Fibroblast of mammary gland (primary cell): ENCODE data around the gene KRCC1.

Source experiments
- DNase-seq: peaks from one replicate; pipeline ENCODE4 v3.0.0-alpha.2; 2010; ENCODE audit warnings: low read depth
- H3K4me3 ChIP-seq: 2 replicates; pipeline ENCODE4 v1.5.1; 2011; ENCODE audit warnings: low read depth, mild to moderate bottlenecking, low read length, moderate library complexity; ENCODE audit not compliant: control insufficient read depth
- TF ChIP-seq, protein P1 (sequence below): conservative IDR thresholded peaks from 2 replicates; pipeline ENCODE4 v1.5.1; 2011; ENCODE audit warnings: low read depth, low read length, inconsistent platforms; ENCODE audit not compliant: control insufficient read depth, insufficient read depth

Gene KRCC1

DNA sequence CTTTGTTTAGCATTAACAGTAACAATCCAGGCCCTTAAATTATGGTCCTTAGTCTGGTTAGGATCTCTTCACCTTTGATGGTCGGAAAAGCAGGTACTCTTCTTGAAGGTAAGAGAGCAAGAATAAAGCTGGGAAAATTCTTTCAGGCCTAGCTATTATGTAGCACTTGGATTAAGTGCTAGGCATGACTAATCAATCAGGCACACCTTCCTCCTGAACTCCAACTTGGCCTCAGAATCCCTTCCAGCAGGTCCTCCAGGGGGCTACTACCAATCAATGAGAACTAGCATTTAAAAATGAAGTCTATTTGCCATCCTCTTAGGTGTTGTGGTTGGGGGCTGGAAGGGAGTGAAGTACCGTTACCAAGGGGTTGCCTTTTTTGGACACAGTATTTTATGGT is 15.8 kb upstream of the KRCC1 start:
- TF ChIP-seq, protein P1, sequence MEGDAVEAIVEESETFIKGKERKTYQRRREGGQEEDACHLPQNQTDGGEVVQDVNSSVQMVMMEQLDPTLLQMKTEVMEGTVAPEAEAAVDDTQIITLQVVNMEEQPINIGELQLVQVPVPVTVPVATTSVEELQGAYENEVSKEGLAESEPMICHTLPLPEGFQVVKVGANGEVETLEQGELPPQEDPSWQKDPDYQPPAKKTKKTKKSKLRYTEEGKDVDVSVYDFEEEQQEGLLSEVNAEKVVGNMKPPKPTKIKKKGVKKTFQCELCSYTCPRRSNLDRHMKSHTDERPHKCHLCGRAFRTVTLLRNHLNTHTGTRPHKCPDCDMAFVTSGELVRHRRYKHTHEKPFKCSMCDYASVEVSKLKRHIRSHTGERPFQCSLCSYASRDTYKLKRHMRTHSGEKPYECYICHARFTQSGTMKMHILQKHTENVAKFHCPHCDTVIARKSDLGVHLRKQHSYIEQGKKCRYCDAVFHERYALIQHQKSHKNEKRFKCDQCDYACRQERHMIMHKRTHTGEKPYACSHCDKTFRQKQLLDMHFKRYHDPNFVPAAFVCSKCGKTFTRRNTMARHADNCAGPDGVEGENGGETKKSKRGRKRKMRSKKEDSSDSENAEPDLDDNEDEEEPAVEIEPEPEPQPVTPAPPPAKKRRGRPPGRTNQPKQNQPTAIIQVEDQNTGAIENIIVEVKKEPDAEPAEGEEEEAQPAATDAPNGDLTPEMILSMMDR = no peak

DNA sequence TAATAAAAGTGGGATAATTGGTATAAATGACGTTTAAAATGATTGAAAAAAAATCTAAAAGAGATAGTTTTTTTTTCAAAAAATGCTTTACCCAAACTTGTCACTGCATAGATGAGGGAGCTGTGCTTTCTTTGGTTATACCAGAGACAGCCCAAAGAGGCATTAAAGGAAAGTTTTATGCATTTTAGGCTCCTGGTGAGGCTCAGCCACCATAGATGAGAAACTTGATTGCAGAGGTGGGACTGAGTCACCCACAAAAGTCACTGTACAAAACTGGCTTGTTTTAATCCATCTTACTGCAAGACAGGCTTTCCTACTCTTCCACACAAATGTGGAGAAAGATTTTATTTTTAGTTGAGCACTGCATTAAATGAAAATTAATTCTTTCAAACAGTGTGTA is 14.5 kb upstream of the KRCC1 start:
- H3K4me3 ChIP-seq = no peak overlapping the region
- TF ChIP-seq, protein P1 = no peak
- no peak for DNase-seq

More for the DNA sequence above, 15.8 kb upstream of the KRCC1 start:
- no peak for DNase-seq
- H3K4me3 ChIP-seq = no peak overlapping the region

DNA sequence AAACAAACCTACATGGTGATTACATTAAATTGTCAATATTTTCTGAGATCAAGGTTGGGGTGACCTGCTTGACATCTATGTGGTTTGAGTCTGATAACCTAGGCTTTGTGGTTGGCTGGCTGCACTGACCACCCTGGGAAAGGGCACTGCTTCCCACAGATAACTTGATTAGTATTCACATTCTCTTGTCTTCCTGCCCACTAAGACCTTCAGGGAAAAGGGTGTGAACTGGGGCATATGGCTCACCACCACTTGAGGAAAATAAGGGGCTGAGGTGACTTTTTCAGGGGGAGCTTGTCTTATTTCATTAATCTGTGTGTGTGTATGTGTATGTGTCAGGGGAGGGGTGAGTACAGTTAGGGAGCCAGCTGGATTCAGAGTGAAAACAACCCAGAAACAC is 13.5 kb upstream of the KRCC1 start:
- TF ChIP-seq, protein P1 = no peak
- DNase-seq = no peak
- H3K4me3 ChIP-seq = no peak overlapping the region

DNA sequence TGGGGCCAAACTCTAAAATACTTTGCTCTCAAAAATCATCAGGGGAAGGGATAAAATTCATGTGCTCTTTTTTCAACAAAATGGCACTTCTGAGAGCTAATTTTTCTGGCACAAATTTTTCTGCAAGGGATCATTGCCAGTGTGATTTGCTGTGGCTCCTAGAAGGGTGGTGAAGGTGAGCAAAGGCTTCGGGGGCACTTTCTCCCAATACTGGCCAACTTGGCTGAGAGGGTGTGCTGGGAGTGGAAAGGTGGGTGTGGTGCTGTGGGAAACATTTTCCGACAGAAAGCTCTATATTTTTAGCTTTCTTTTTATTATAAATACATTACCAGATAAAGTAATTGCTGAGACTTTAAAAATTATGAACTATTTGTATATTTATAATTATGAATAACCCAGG is 12.5 kb upstream of the KRCC1 start:
- TF ChIP-seq, protein P1 = no peak
- no peak for DNase-seq
- no peak overlapping the region for H3K4me3 ChIP-seq

DNA sequence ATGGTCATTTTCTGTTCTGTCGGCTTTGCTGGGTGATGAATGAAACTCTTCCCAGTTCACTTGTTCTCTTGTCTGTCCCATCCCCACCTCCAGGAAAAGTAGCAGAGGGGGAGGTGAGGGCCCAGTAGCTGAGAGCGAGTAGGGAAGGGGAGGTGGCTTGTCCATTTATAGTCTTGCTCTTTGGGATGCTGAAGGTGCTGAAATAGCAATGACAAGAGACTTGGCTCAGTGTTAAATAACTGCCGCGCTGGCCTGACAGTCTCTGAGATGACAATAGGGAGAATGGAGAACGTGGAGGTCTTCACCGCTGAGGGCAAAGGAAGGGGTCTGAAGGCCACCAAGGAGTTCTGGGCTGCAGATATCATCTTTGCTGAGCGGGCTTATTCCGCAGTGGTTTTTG is 12.0 kb upstream of the KRCC1 start, which contains the start of gene SMYD1:
Gene SMYD1 (plus strand): TSS at position 228 of the 400 bp plus-strand sequence. CDS start 40 bp downstream, at position 268.
- TF ChIP-seq, protein P1 = no peak
- no peak for DNase-seq
- no peak within 1 kb of the TSS for H3K4me3 ChIP-seq

DNA sequence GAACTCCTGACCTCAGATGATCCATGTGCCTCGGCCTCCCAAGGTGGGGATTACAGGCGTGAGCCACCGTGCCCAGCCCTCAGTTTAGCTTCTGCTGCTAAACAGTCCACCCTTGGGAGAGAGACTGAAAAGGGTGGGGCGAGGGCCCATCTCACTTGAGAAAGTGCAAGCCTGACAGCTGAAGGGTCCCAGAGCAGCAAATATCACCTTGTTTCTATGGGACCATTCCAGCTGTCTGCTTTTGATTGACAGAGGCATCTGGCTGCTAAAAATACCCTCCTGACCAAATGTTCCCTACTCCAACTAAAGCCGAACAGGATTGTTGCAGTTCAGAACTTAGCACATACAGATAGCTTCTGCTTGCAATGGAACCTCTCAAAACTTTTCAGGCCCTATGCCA is 11.6 kb upstream of the KRCC1 start:
- no peak for DNase-seq
- TF ChIP-seq, protein P1 = no peak
- H3K4me3 ChIP-seq = no peak overlapping the region

DNA sequence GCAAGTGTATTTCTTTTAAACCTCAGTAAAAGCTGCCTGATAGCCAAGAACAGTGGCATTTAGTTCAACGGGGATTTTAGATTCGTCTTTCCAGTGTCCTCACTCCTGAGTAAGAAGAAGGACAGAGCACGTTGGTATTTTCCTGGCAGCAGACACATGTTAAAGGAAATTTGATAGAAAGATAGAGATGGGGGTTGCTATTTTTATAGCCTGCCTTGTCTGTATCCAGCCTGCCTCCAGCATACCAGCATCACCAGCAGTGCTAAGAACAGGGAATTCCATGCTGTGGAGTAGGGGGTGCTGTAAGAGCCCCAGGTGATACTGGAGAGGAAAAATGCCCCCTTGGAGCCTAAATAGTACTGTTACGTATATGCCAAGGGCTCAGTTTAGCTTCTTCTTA is 11.0 kb upstream of the KRCC1 start:
- TF ChIP-seq, protein P1 = no peak
- H3K4me3 ChIP-seq = no peak overlapping the region
- no peak for DNase-seq
